Fibroblast of mammary gland (primary cell): Measurements from ENCODE around the gene PHRF1.

ENCODE experiments used
- DNase-seq: peaks from one replicate; pipeline ENCODE4 v3.0.0-alpha.2; 2010; ENCODE audit warnings: low read depth
- H3K4me3 ChIP-seq: 2 replicates; pipeline ENCODE4 v1.5.1; 2011; ENCODE audit warnings: low read depth, mild to moderate bottlenecking, low read length, moderate library complexity; ENCODE audit not compliant: control insufficient read depth
- CTCF ChIP-seq: conservative IDR thresholded peaks from 2 replicates; pipeline ENCODE4 v1.5.1; 2011; ENCODE audit warnings: low read depth, low read length, inconsistent platforms; ENCODE audit not compliant: control insufficient read depth, insufficient read depth

Gene PHRF1

GRCh38 chr11:550746-551085 is 25.6 kb upstream of the PHRF1 start:
- H3K4me3 ChIP-seq: no peak overlapping the region
- TF ChIP-seq CTCF: no peak
- no peak for DNase-seq

- DNase-seq: no peak
- H3K4me3 ChIP-seq: no peak overlapping the region
- TF ChIP-seq CTCF: no peak
These were observed 25.1 kb upstream of the PHRF1 start for GRCh38 chr11:551131-551530.

- no peak for DNase-seq
- H3K4me3 ChIP-seq: no peak overlapping the region
- TF ChIP-seq CTCF: no peak
These were observed 24.7 kb upstream of the PHRF1 start for GRCh38 chr11:551596-551995.

GRCh38 chr11:553083-553987 is 22.9 kb upstream of the PHRF1 start:
- no peak for TF ChIP-seq CTCF
- no peak for DNase-seq

GRCh38 chr11:553988-554340 is 22.3 kb upstream of the PHRF1 start:
- H3K4me3 ChIP-seq: no peak overlapping the region
- no peak for TF ChIP-seq CTCF
- DNase-seq: no peak

More at GRCh38 chr11:553083-553987, 22.9 kb upstream of the PHRF1 start:
- H3K4me3 ChIP-seq: no peak overlapping the region

- peak; percentile 42 for TF ChIP-seq CTCF
- peak; percentile 22 for DNase-seq
- no peak overlapping the region for H3K4me3 ChIP-seq
These were observed 21.6 kb upstream of the PHRF1 start for GRCh38 chr11:554428-555226.
